SU-DHL-6 (cell line): ENCODE data around the gene FATE1.
"Not testable (repeated sequence)": the region's sequence is repeated elsewhere in the genome, so short reads cannot be mapped to it uniquely, and the experiment has no call there.

Experiments used
- H2AFZ ChIP-seq: fragments of 200-600 bp; sonication (generic); 2 replicates; pipeline ENCODE4 v1.6.1; 2014; ENCODE audit warnings: low read depth, mild to moderate bottlenecking, moderate library complexity, mixed read lengths, antibody characterized with exemption, low read length; ENCODE audit not compliant: severe bottlenecking
- H3F3A ChIP-seq: fragments of 200-600 bp; shearing (Covaris generic); 2 replicates; pipeline ENCODE4 v1.6.0; 2016; ENCODE audit warnings: antibody characterized with exemption, mild to moderate bottlenecking; ENCODE audit not compliant: insufficient read depth
- H3K27ac ChIP-seq: fragments of 200-600 bp; sonication (generic); 2 replicates; pipeline ENCODE4 v1.5.1; 2016; ENCODE audit warnings: low read depth, mild to moderate bottlenecking, low read length, moderate library complexity, mixed read lengths
- H3K27me3 ChIP-seq: fragments of 200-600 bp; sonication (generic), shearing (Covaris generic); 2 replicates; pipeline ENCODE4 v1.6.0; 2014; ENCODE audit warnings: mild to moderate bottlenecking, low read length
- H3K36me3 ChIP-seq: fragments of 200-600 bp; sonication (generic); 2 replicates; pipeline ENCODE4 v1.6.1; 2014; ENCODE audit warnings: mild to moderate bottlenecking, low read length, mixed read lengths
- H3K4me2 ChIP-seq: fragments of 300-600, 200-600 bp; shearing (Covaris generic), sonication (generic); 2 replicates; pipeline ENCODE4 v1.6.0; 2014; ENCODE audit warnings: low read length, low read depth, mild to moderate bottlenecking; ENCODE audit not compliant: poor library complexity, severe bottlenecking
- H3K4me3 ChIP-seq: fragments of 200-600 bp; sonication (generic); 2 replicates; pipeline ENCODE4 v1.5.1; 2014; ENCODE audit warnings: antibody characterized with exemption, low read length, mild to moderate bottlenecking, mixed read lengths; ENCODE audit not compliant: insufficient read depth, poor library complexity, severe bottlenecking
- H3K79me2 ChIP-seq: fragments of 200-600 bp; sonication (generic); 2 replicates; pipeline ENCODE4 v1.6.1; 2014; ENCODE audit warnings: mild to moderate bottlenecking, low read length, moderate library complexity; ENCODE audit not compliant: insufficient read depth
- H3K9ac ChIP-seq: fragments of 200-600 bp; sonication (generic); 2 replicates; pipeline ENCODE4 v1.7.0; 2014; ENCODE audit warnings: mild to moderate bottlenecking, low read length
- H3K9me2 ChIP-seq: fragments of 200-600 bp; sonication (generic); replicated peaks from 2 replicates; pipeline ENCODE4 v1.6.1; 2014; ENCODE audit warnings: low read length; ENCODE audit not compliant: insufficient read depth
- H3K9me3 ChIP-seq: fragments of 200-600 bp; sonication (generic); 2 replicates; pipeline ENCODE4 v1.6.1; 2014; ENCODE audit warnings: low read length, mixed read lengths; ENCODE audit not compliant: insufficient read depth
- H4K20me1 ChIP-seq: fragments of 200-600 bp; sonication (generic); 2 replicates; pipeline ENCODE4 v1.6.1; 2014; ENCODE audit warnings: low read depth, mild to moderate bottlenecking, antibody characterized with exemption, low read length, moderate library complexity, mixed read lengths
- EZH2phosphoT487 ChIP-seq: fragments of 200-600 bp; sonication (generic), shearing (Covaris generic); conservative IDR thresholded peaks from 2 replicates; pipeline ENCODE4 v1.6.1; 2018; ENCODE audit warnings: mild to moderate bottlenecking, antibody characterized with exemption, low read length, moderate library complexity, mixed read lengths
- TF ChIP-seq, protein P1 (sequence below): fragments of 200-600 bp; sonication (generic); IDR thresholded peaks from one replicate; pipeline ENCODE4 v1.5.1; 2017; ENCODE audit warnings: antibody characterized with exemption, mild to moderate bottlenecking, low read length, moderate library complexity; ENCODE audit not compliant: insufficient read depth, poor library complexity, severe bottlenecking

Gene FATE1

DNA sequence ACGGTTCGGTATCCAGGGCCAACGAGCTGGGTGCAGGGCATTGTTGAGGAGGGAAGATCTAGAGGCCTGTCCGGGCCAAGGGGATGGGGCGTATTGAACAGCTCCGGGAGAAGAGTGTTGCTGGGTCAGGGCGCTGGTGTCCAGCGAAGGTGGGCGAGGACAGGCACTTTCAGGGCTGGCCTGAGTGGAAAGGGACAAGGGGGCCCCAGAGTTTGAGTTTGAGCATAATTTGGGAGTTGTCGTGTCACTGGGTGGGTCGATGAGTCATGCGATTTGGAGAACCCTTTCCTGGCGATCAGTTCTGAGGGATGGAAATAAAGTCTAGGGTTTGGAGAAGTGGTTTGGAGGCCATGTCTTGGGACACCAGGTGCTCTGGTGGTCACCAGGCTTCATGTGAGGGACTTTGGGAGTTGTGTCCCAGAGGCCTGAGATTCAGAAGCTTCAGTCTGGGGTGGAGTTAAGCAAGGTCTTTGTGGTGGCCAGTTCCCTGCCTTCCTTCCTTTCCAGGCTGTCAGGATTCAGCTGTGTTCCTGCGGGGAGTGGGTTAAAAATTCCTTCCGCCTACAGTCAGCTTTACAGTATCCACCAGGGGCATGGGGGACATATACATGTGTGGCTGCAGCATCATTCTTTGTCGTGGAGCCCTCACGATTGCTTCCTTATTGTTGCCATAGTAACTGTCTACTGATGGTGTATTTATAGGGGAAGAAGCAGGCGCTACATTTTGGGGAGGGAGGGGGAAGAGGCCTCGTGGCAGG, 20.1 kb upstream of the FATE1 start:
- TF ChIP-seq, protein P1, sequence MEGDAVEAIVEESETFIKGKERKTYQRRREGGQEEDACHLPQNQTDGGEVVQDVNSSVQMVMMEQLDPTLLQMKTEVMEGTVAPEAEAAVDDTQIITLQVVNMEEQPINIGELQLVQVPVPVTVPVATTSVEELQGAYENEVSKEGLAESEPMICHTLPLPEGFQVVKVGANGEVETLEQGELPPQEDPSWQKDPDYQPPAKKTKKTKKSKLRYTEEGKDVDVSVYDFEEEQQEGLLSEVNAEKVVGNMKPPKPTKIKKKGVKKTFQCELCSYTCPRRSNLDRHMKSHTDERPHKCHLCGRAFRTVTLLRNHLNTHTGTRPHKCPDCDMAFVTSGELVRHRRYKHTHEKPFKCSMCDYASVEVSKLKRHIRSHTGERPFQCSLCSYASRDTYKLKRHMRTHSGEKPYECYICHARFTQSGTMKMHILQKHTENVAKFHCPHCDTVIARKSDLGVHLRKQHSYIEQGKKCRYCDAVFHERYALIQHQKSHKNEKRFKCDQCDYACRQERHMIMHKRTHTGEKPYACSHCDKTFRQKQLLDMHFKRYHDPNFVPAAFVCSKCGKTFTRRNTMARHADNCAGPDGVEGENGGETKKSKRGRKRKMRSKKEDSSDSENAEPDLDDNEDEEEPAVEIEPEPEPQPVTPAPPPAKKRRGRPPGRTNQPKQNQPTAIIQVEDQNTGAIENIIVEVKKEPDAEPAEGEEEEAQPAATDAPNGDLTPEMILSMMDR = no peak
- TF ChIP-seq EZH2phosphoT487 = no peak
- H3K9me3 ChIP-seq = no peaks in the 10 kb centered on the region
- no peaks in the 10 kb centered on the region for H3K27me3 ChIP-seq
- H2AFZ ChIP-seq = no peak overlapping the region
- H3K79me2 ChIP-seq = no peaks in the 10 kb centered on the region
- H3K27ac ChIP-seq = no peak overlapping the region
- no peaks in the 10 kb centered on the region for H3K36me3 ChIP-seq
- H3K9ac ChIP-seq = no peak overlapping the region
- no peak overlapping the region for H3K4me2 ChIP-seq
- no peak overlapping the region for H3K4me3 ChIP-seq
- no peaks in the 10 kb centered on the region for H4K20me1 ChIP-seq
- no peaks in the 10 kb centered on the region for H3F3A ChIP-seq
- no peaks in the 10 kb centered on the region for H3K9me2 ChIP-seq

GRCh38 chrX:151697082-151697481, 18.8 kb upstream of the FATE1 start:
- H2AFZ ChIP-seq, H3K36me3 ChIP-seq, H3F3A ChIP-seq, H3K27ac ChIP-seq, H4K20me1 ChIP-seq, H3K9me2 ChIP-seq, H3K4me3 ChIP-seq, H3K4me2 ChIP-seq, H3K79me2 ChIP-seq, H3K9me3 ChIP-seq, H3K27me3 ChIP-seq, H3K9ac ChIP-seq: not testable (repeated sequence)

GRCh38 chrX:151697522-151697921, 18.3 kb upstream of the FATE1 start:
- TF ChIP-seq, protein P1 = no peak
- TF ChIP-seq EZH2phosphoT487 = no peak
- H3K27me3 ChIP-seq = no peaks in the 10 kb centered on the region
- H4K20me1 ChIP-seq = no peaks in the 10 kb centered on the region
- no peaks in the 10 kb centered on the region for H3K9me3 ChIP-seq
- no peak overlapping the region for H3K4me3 ChIP-seq
- no peak overlapping the region for H2AFZ ChIP-seq
- H3K4me2 ChIP-seq = no peak overlapping the region
- H3K9ac ChIP-seq = no peak overlapping the region
- H3F3A ChIP-seq = no peaks in the 10 kb centered on the region
- no peaks in the 10 kb centered on the region for H3K79me2 ChIP-seq
- H3K27ac ChIP-seq = no peak overlapping the region
- no peaks in the 10 kb centered on the region for H3K9me2 ChIP-seq
- no peaks in the 10 kb centered on the region for H3K36me3 ChIP-seq

DNA sequence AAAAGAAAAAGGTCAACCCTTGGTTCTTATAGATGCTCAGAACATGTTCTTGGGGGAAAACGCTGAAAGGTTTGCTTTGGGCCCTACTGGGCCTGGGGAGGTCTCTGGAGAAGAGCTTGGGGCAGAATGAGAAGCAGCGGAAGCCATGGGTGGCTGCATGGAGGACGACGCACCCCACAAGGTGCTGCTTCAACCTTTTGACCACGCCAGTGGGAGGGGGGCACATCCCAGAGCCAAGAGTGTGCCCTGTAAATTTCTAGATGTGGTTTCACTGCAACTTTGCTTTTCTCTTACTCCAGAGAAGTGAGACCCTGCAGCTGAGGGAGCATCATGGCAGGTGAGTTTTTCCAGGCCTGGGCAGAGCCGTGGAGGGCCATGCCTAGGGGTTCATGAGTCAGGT, 17.4 kb upstream of the FATE1 start:
- no peaks in the 10 kb centered on the region for H3K36me3 ChIP-seq
- H2AFZ ChIP-seq = no peak overlapping the region
- H3K27ac ChIP-seq = no peak overlapping the region
- no peaks in the 10 kb centered on the region for H3K9me3 ChIP-seq
- H3K27me3 ChIP-seq = no peaks in the 10 kb centered on the region
- no peak overlapping the region for H3K4me3 ChIP-seq
- H3K4me2 ChIP-seq = no peak overlapping the region
- TF ChIP-seq, protein P1 = no peak
- no peak for TF ChIP-seq EZH2phosphoT487
- H4K20me1 ChIP-seq = no peaks in the 10 kb centered on the region
- H3K9me2 ChIP-seq = no peaks in the 10 kb centered on the region
- H3K79me2 ChIP-seq = no peaks in the 10 kb centered on the region
- H3K9ac ChIP-seq = no peak overlapping the region
- no peaks in the 10 kb centered on the region for H3F3A ChIP-seq
